ENCODE results near the gene RIN2.

Gene RIN2

DNA sequence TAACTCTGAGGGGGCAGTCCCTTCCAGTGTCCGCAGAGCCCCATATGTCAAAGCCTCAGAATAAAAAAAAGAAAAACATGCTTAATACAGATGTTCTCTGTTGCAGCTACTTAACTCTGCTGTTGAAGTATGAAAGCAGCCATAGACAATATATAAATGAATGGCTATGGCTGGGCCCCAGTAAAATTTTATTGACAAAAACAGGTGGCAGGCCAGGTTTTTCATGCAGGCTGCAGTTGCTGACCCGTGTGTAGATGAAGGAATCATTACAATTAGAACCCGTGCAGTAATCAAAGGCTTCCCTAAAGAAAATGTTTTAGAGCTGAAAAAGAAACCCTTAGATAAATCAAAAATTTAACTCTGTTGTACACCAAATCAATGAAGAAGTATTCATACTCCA is 13.0 kb upstream of the RIN2 start:
- DNase-seq (ENCODE audit: low read depth in 2 of 2) = no peak
- TF ChIP-seq, protein P1, sequence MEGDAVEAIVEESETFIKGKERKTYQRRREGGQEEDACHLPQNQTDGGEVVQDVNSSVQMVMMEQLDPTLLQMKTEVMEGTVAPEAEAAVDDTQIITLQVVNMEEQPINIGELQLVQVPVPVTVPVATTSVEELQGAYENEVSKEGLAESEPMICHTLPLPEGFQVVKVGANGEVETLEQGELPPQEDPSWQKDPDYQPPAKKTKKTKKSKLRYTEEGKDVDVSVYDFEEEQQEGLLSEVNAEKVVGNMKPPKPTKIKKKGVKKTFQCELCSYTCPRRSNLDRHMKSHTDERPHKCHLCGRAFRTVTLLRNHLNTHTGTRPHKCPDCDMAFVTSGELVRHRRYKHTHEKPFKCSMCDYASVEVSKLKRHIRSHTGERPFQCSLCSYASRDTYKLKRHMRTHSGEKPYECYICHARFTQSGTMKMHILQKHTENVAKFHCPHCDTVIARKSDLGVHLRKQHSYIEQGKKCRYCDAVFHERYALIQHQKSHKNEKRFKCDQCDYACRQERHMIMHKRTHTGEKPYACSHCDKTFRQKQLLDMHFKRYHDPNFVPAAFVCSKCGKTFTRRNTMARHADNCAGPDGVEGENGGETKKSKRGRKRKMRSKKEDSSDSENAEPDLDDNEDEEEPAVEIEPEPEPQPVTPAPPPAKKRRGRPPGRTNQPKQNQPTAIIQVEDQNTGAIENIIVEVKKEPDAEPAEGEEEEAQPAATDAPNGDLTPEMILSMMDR (IDR thresholded peaks at IDR 0.05; ENCODE audit: low read depth, low read length) = no peak
- H3K4me3 ChIP-seq (replicated peaks in 1 of 2; ENCODE audit: low read depth in 2 of 2, low read length in 2 of 2) = no peak overlapping the region

DNA sequence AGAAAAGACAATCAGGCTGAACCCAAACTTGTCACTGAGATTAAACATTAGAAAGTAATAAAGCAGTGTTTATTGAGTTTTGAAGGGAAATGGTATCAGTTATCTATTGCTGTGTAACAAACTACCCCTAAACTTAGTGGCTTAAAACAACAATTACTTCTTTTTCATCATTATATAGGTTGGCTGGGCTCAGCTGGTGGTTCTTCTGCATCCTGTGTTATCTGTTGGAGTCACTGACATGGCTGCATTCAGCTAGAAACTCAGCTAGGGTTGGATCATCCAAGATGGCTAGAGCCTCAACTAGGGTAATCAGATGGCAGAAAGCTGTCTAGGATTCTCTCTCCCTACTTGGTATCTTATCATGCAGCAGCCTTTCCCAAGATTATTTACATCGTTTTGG is 12.5 kb upstream of the RIN2 start:
- TF ChIP-seq, protein P1 (IDR thresholded peaks at IDR 0.05; ENCODE audit: low read depth, low read length) = no peak
- H3K4me3 ChIP-seq (replicated peaks in 1 of 2; ENCODE audit: low read depth in 2 of 2, low read length in 2 of 2) = no peak overlapping the region

DNA sequence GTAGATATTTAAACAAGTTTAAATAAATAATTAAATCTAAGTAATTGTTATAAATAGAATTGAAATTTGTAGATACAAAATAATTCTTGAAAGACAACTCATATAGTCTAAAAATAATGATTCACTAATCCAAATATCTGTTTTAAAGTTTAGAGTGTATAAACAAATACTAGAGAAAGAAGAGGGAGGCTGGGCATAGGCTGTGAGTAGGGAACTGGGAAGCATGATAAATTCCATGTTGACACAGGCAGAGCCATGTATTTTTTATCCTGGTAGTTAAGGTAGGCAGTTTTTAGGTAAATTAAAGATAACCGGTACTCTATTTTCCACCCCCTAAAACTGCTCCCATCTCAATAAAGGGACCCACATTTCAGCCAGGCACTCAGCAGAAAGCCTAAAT is 11.7 kb upstream of the RIN2 start:
- no peak overlapping the region for H3K4me3 ChIP-seq (replicated peaks in 1 of 2; ENCODE audit: low read depth in 2 of 2, low read length in 2 of 2)
- DNase-seq (ENCODE audit: low read depth in 2 of 2) = no peak
- TF ChIP-seq, protein P1 (IDR thresholded peaks at IDR 0.05; ENCODE audit: low read depth, low read length) = no peak

More for the DNA sequence above, 12.5 kb upstream of the RIN2 start:
- DNase-seq (ENCODE audit: low read depth in 2 of 2) = no peak

DNA sequence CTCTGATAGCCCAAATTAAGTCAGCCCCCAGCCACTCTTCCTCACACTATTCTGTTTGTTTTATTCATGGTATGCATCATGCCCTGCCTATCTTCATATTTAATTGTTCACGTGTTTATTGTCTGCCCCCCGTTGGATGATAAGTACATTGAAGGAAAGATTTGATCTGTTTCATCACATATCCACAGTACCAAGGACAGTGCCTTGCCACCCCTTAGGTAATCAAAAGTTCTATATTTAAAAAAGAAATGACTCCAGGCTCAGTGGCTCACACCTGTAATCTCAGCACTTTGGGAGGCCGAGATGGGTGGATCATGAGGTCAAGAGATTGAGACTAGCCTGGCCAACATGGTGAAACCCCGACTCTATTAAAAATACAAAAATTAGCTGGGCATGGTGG is 10.2 kb upstream of the RIN2 start:
- H3K4me3 ChIP-seq (replicated peaks in 1 of 2; ENCODE audit: low read depth in 2 of 2, low read length in 2 of 2) = no peak overlapping the region
- no peak for DNase-seq (ENCODE audit: low read depth in 2 of 2)
- TF ChIP-seq, protein P1 (IDR thresholded peaks at IDR 0.05; ENCODE audit: low read depth, low read length) = no peak

DNA sequence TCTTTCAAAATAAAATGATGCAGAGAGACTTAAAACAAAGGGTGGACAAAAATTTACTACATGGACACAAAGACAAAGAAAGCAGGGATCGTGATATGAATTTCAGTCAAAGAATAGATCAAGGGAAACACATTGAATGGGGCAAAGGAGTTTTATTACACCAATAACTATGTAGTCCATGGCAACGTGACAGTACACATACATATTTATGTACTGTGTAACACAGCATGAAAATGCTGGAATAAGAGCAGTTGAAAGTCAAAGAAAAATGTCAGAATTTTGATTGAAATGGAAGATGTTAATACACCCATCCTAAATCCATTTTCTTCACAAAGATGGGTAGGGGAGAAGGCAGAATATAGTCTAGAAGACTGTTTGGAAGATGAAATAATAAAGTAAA is 9.4 kb upstream of the RIN2 start:
- DNase-seq (ENCODE audit: low read depth in 2 of 2) = no peak
- TF ChIP-seq, protein P1 (IDR thresholded peaks at IDR 0.05; ENCODE audit: low read depth, low read length) = no peak
- H3K4me3 ChIP-seq (replicated peaks in 1 of 2; ENCODE audit: low read depth in 2 of 2, low read length in 2 of 2) = no peak overlapping the region

DNA sequence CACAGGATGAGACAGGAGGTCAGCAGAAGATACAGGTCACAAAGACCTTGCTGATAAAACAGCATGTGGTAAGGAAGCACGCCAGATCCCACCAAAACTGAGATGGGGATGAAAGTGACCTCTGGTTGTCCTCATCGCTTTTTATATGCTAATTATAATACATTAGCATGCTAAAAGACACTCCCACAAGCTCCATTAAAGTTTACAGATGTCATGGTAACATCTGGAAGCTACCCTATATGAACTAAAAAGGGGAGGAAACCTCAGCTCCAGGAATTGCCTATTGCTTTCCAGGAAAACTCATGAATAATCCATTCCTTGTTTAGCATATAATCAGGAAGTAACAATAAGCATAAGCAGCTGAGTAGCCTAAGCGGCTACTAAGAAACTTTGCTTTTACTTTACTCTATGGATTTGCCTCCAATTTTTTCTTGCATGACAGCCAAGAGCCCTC is 8.4 kb upstream of the RIN2 start:
- DNase-seq (ENCODE audit: low read depth in 2 of 2) = peak in 1 of 2 donors; percentile 21
- TF ChIP-seq, protein P1 (IDR thresholded peaks at IDR 0.05; ENCODE audit: low read depth, low read length) = no peak
- no peak overlapping the region for H3K4me3 ChIP-seq (replicated peaks in 1 of 2; ENCODE audit: low read depth in 2 of 2, low read length in 2 of 2)

DNA sequence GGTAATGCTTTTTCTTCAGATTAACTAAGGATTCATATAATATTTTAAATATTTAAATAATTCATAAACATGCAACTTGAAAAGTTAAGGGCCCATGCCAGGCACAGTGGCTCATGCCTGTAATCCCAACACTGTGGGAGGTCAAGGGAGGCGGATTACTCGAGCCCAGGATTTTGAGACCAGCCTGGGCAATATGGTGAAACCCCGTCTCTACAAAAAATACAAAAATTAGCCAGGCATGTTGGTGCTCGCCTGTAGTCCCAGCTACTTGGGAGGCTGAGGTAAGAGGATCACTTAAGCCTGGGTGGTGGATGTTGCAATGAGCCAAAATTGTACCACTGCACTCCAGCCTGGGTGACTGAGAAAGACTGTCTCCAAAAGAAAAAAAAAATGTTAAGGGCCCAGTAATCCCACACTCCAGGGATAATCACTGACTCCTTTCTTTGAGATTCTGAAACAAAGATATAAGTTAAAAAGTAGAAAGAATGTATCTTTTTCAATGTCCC is 7.9 kb upstream of the RIN2 start:
- DNase-seq (ENCODE audit: low read depth in 2 of 2) = no peak
- H3K4me3 ChIP-seq (replicated peaks in 1 of 2; ENCODE audit: low read depth in 2 of 2, low read length in 2 of 2) = no peak overlapping the region
- TF ChIP-seq, protein P1 (IDR thresholded peaks at IDR 0.05; ENCODE audit: low read depth, low read length) = no peak

Measured in cardiac fibroblast (primary cell).